NCI-H2227 treated with DMSO at 0.1 percent for 48 hours (cell line): ENCODE results near the gene NACC2.
A peak's percentile ranks its signal among the peaks of the same experiment; 100 is the strongest.

Experiments used
- DNase-seq: peaks from one replicate; lab custom pipeline; 2025; lab: John Stamatoyannopoulos, UW

NACC2 gene

DNA sequence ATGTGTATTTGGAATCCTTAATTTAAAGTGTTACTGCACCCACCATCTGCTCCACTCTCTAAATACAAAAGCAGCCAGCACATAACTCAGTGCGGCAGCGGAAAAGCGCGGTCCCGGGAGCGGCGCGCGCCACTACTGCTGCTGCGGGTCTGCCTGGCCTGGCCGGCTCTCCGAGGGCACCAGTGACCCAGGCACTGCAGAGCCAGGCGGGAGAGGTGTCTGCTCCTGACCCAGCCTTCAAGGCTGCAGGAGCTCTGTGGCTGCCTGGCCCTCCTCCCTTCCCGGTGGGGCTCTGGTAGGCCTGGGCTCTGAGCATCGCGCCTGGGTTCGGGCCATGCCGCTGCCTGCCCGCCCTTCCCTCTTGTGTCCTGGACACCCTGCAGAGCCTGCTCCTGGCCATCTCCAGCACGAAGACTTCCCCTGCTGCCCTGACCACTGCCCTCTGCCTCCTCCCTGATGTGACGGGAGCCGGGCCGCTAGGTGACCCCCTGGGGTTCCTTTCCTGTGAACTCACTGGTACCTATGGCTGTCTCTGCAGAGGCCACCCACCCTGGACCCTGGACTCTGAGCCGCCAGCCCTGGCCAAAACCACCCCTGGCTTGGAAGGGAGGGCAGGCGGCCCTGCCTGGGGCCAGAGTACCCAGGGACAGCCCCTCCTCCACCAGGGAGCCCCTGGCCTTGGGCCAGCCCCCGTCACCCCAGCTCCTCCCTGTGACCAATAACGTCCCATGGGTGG, 101.2 kb downstream of the NACC2 start:
- no peak for DNase-seq

DNA sequence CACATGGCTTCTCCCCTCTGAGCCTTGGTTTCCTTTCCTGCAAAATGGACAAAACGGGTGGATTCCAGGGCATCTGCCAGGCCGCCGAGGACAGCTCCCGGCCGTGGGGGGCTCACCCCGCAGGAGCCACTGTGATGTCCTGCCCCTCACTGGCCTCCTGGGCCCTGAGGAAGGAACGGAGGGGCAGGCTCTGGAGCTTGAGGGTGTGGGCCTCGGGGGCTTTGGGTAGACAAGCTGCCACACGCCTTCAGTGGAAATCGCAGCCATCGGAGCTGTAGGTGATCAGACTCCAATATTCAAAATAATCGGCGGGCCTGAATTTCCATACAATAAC, 101.7 kb downstream of the NACC2 start:
- DNase-seq = no peak

DNA sequence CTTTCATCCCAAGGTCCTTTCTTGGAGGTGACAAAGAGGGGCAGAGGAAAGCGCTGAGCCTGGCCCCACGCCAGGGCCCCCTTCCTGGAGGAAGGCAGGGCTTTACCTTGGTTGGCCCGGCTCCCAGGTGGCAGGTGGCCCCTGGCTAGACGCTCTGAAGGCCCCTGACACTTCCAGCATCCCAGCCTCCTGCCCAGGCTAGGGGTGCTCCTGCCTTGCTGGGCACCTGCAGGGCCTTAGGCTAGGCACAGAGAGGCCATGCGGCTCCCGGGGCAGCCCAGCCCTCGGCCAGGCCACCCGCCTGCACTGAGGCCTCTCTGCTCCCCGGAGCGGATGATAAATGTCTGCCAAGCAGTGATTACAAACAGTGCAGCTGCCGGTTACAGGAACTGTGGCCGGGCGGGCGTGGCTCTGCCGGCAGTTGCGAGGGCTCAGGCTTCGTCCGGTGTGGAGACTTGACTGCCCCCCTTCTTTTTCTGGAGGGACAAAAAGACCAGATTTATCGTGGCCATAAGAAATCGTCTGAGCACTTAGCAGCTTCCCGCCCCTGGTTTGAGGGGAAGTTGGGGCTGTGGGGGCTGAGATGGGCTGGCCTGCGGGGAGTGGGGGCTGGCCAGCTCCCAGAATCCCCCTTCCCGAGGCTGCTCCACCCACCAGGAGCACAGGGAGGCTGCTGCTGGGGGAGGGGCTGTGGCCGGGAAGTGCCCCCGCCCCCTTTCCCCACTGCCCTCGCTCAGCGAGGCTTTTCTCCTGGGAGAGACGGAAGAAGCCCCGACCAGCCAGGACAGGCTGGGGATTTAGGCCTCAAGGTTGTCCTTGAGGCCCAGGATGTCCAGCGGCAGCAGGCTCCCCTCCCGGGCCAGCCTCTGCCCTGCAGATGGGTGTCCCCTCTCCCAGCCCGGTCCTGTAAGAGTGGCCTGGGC, 102.3 kb downstream of the NACC2 start:
- peak; percentile 76 for DNase-seq

DNA sequence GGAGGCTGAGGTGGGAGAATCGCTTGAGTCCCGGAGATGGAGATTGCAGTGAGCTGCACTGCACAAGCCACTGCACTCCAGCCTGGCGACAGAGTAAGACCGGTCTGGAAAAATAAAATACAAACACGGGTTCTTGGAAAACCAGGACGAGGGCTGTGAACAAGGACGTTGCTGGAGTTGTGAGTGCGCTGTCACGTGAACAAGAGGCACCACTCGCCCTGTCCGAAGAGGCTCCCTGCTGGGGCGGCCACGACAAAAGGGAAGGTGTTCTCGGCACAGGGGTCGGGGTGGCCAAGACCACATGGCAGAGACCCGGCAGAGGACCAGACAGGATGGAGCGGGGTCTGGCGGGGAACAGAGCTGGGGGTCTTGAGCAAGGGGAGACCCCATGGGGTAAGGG, 103.3 kb downstream of the NACC2 start:
- no peak for DNase-seq

DNA sequence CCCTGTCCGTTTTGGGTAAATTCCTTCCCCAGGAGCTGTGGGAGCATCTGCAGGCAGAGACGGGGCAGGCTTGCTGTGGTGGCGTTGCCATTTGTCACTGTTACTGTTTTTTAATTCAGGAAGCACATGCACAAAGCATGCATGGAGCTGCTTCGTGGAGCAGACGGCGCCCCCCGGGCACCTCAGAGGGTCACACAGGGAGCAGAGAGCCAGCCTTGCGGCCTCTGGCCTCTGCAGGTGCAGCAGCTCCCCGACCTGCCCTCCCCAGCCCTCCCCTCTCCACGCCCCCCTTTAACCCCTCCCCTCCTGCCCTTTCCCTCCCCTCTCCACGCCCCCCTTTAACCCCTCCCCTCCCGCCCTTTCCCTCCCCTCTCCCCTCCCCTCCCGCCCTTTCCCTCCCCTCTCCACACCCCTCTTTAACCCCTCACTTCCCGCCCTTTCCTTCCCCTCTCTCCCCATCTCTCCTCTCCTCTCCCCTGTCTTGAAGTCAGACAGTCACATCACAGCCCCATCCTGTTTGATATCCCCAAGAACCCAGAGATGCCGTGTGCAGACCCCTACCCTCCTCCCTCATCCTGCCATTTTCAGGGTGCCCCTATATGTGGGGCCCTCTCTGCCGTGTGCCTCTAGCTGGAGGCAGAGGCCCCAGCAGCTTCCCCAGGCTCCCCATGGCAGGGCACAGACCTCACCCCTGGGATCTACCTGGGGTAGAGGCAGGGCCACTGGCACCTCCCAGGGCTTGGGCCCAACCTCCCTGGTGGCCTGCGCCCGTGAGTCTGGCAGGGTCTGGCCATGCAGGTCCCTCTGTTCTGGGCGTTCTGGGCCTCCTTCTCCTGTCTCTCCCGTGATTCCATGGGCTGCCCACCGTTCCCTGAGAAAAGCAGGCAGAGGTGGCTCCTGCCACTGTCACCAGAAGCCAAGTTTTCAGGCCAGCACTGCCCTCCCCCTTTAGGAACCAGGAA, 104.3 kb downstream of the NACC2 start:
- DNase-seq = no peak

DNA sequence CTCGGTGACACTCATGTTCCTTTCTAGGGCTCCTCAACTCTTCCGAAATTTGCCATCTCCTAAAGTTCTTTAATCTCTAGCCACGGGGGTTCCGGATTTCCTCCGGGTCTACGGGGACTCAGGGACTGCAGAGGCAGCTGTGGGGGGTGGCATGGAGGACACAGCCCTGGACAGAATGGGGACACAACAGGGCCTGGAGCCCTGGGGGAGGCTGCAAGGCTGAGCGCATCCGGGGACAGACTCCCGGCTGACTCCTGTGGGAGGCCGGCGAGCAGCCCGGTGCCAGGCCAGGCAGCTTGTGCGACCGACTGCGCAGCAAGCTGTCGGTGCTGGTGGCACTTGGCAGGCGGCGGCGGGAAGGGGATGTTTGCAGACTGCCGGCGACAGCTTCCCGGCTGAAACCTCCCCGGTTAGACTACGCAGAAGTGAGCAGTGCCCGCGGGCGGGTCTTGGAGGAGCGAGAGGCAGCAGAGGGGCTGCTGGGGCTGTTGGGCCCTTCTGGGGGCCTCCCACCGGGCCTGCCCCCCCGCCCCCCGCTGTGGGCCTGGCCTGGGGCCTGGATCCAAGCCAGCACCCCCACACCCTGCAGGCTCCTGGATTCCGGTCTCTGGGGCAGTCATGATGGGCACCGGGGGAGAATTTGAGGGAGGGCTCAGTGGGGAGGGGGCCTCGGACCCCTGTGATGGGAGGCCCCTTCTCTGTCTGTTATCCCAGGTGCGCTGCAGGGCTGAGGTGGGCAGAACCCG, 105.2 kb downstream of the NACC2 start:
- no peak for DNase-seq

DNA sequence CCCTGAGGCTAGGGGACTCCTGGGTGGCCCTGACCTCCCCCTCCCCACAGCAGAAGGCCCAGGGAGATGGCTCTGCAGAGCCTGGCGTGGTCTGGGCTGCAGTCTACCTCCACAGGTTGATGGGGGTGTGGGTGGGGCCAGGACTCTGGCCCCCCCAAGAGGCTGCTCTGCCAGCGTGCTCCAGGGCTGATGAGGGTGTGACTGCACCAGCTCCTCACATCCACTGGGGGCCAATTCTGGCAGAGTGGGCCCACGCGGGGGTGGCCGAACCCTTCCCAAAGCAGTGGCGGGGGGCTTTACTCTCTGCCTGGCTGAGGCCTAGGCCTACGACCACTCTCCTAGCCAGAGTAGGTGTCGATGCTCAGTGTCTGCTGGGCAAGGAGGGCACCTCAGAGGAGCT, 105.9 kb downstream of the NACC2 start:
- DNase-seq = no peak

DNA sequence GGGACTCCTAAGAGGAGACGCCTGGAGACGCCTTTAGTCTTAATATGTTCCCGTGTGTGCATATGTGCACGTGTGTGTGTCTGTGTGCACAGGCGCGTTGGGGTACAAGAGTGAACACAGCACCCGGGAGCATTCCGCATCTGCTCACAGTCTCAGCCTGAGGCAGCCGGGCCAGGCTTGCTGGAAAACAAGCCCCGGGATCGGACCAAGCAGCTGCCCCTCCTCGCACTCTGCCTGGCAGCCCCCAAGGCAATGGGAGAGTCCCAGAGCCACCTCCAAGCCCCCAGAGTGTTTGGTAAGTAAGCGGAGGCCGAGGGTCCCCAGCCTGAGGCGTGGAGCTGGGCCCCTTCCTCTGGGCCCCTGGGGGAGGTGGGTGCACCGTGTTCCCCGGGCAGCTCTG, 106.6 kb downstream of the NACC2 start:
- no peak for DNase-seq

DNA sequence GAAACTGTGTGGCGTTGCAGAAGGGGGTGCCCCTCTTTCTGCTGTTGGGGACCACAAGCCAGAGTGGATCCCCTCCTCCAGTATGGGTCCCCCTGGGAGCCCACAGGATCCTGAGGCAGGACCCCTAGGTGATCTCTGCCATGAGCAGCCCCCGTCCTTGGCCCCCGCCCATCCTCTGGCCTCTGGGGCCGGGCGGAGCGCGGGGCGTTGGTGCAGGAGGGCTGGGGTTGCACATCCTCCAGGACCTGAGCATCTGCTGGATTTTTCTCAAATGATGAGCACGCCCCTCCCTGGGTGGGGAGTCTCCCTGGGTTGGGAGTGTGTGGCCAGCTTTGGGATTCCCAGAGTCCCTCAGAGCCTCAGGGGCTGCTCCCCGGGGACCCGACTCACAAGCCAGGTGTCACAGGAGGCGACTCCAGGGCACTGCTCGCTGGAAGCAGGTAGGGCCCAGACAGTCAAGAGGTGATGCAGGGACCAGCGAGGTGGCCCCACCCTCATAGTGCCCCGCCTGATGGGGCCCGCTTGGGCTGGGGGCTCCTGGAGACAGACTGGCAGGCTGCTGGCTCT, 107.2 kb downstream of the NACC2 start:
- no peak for DNase-seq

DNA sequence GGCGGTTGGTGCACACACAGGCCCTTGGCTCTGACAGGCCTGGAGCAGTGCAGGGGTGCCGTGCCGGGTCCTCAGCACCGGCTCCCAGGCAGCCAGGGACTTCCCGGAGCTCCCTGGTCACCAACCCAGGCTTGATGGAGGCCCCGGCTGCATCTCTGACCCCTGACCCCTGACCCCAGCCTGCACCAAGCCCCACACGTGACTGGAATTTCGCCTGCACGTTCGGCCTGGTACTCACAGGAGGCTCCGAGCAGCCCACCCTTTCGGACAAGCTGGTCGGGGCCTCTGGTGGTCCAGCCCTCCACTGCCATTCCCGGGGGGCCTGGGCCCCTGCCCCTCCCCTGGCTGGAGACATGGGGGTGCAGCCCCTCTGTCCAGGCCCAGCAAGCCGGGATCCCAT, 108.5 kb downstream of the NACC2 start:
- no peak for DNase-seq

DNA sequence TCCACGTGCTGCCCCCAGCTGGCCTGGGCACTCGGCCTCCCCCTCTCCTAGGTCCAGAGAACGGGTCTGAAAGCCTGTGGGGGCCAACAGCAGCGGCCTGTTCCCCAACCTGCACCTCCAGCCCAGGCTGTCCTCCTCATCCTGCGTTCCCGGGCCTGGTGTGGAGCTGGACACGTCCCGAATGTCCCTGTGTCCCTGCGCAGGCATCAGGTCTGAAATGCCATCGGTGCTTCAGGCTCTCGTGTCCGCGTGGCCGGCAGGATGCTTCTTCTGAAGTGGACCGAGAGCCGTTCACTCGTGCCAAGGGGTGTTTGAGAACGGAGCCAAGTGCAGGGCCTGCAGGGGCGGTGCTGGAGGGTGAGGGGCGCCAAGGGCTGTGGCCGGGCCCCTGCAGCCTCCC, 109.2 kb downstream of the NACC2 start:
- DNase-seq = no peak

DNA sequence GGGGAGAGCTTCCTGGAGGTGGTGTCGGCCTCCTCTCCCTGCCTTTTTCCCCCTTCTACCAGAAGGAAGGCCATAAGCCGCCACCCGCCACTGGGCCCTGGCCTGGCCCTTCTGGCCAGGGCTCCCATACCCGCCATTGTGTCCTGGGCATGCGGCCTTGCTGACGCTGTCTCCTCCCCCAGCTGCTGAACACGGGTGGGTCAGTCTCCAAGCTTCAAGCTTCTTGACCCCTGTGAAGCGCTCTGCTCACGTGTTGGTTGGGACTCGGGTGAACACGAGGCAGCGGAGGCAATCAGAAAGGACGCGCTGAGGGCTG, 109.7 kb downstream of the NACC2 start:
- no peak for DNase-seq

DNA sequence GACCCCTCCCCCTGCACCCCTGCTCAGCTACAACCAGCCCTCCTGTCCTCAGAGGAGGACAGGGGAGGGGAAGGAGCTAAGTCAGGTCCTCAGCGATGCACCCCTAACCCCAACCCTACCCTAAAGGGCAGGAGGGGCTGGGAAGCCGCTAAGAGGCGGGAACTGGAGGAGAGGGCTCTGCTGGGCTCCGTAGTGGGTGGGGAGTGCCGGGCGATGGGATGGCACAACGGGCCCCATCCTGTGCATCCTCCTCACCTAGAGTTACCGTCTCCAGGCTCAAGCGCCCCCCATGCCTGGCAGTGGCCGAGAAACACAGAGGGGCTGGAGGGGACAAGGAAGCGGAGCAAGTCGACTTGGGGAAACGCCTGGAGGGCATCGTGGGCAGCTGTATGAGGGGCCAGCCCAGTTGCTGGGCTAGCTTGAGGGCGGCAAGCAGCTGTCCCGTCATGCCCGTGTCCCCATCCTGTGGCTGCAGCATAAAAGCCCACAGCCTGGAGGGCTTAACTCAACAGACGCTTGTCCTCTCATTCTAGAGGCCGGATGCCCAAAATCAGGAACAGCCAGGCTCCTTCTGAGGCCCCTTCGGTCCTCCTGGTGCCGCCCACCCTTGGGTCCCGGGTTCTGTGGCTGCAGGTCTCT, 110.9 kb downstream of the NACC2 start:
- no peak for DNase-seq

DNA sequence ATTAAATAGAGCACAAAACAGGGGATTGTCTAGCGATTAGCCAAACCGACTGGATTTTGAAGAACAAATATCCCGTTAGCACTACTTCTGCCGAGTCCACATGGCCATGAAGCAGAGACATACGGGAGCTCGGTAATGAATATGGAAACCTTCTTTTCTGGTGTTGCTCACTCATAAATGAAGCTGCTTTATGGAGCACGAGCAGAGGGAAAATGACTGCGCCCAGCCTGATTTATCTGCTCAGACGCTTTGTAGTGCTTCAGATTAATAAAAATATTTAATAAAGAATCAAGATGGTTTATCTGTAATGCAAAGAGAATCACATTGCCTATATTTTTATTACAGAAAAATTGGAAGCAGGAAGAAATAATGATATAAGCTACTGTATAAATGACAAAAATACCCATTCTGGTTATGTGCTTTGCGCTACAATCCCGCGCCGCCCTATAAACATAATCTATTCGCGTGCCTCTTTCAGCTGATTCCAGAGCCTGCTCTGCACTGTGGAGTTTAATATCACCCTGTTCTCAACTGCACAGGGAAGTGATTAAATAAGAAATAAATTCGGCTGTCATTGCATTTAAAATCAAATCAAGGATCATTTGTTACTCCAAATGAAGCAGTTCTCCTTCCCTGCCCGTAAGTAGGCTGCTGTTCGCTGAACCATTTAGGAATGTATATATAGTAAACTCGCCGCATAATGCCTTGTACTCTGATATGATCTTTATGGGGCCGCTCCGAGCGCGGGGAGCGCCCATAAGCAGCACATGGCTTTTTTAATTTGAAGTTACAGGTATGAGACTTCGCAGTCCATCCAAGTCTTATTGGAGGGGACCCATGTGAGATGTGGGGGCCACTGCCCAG, 111.6 kb downstream of the NACC2 start:
- DNase-seq = no peak

DNA sequence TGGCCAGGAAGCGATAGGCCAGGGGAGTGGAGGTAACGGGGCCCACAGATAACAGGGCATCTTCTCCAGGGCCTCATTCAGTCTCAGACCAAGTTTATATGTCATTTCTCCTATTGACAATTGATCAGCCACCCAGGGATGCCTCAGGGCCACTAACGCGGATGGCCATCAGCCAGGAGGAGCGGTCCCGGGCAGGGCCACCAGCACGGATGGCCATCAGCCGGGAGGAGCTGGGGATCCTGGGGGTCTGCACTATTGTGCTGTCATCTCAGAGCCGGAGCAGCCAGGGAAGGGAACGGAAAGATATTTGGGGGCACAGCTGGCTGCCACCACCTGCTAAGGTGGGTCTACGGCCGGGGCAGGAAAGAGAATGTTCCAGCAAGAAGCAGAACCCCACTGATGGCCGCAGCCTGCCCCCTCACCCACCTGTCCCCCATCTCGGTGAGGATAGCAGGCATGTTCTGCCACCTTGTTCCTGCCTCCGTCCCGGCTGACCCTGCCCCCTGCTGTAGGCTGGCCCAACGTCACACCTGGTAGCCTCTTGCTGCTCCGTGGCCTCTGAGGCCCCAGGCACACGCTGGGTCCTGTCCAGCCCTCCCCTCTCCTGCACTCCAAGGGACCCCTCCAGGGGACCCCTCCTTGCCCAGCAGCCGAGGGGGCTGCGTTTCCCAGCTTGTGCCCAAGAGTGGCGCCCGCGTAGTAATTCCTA, 112.4 kb downstream of the NACC2 start:
- DNase-seq = no peak

DNA sequence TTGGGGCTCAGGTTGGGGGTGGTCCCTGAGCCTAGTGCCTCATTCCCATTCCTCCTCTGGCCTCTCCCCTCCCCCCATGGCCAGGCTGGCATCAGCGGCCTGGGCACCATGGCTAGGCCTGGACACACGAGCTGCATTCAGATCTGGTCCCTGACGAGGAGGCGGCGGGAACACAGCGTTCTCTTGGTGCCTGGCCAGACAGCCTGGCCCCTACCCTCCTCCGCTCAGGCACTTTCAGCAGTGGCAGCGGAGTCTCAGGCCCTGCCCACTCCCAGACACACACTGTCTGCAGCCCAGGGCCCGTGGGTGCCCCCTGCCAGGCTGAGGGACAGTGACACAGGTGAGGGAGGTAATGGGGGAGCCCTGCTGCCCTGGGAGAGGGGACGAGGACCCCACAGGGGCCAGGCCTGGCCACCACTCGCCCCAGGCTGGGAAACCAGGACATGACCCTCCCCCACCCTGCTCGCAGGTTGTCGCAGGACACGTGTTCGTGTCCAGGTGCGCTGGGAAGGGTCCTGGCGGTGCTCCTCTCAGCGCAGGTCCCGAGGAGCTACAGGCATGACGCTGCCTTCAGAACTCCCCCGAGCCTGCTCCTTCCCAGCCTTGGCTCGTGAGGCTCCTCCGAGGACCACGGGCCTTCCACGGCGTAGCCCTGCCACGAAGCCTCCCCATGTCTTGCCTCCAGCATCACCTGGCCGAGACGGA, 114.0 kb downstream of the NACC2 start:
- no peak for DNase-seq

DNA sequence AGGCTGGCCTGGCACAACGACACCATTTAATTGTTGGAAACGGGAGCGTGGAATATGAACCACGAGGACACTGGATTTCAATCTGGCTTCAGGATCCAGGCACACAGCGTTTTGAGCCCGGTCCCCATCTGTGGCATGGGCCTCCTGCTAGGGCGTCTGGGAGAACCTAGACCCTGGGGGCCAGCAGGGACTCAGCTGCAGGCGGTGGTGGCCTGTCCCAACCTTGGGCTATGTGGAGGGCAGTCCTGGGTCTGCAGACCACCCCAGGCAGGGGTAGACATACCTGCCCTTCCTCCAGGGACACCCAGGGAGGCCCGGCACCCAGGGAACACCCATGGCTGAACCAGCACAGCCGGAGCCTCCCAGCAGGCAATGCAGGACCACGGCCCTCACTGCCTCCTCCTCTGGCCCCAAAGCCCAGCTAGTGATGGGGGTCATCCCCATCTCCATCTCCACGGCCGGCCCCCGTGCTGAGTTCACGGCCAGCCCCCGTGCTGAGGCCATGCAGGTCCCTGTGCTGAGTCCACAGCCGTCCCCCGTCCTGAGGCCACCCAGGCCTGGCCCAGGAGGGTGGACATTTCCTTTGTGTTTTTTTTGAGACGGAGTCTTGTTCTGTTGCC, 115.4 kb downstream of the NACC2 start:
- DNase-seq = no peak
